Liver (tissue), 9 donors: Measurements from ENCODE around the gene TEX51. TPM values are rescaled to one million over a fixed set of nuclear protein-coding genes. Genes with fewer than 3 reads are reported as not detected.

ENCODE experiments used
- DNase-seq: peaks from one replicate; pipeline ENCODE4 v3.0.0-alpha.2; 2017; ENCODE audit warnings: low spot score
- H3K27ac ChIP-seq, 2 donors: one replicate each; pipeline ENCODE4 v1.7.0; 2013; ENCODE audit warnings: inconsistent platforms in 2 of 2, low read length in 2 of 2, control low read depth in 1 of 2, low read depth in 1 of 2, mild to moderate bottlenecking in 1 of 2
- H3K27me3 ChIP-seq, 4 donors: one replicate each; pipeline versions ENCODE4 v1.6.1 to v1.7.0; 2013; ENCODE audit warnings: low read length in 3 of 4, inconsistent platforms in 1 of 4, mild to moderate bottlenecking in 1 of 4, moderate library complexity in 1 of 4; ENCODE audit not compliant: control insufficient read depth in 4 of 4, insufficient read depth in 4 of 4
- H3K36me3 ChIP-seq, 4 donors: one replicate each; pipeline versions ENCODE4 v1.6.1 to v1.7.0; 2013; ENCODE audit warnings: low read length in 3 of 4, mild to moderate bottlenecking in 3 of 4, low read depth in 1 of 4, moderate library complexity in 1 of 4; ENCODE audit not compliant: control insufficient read depth in 4 of 4, insufficient read depth in 3 of 4
- H3K4me1 ChIP-seq, 4 donors: one replicate each; pipeline versions ENCODE4 v1.6.1 to v1.7.0; 2013; ENCODE audit warnings: low read length in 3 of 4, mild to moderate bottlenecking in 3 of 4, moderate library complexity in 1 of 4; ENCODE audit not compliant: control insufficient read depth in 4 of 4, insufficient read depth in 4 of 4
- H3K4me3 ChIP-seq, 3 donors: one replicate each; pipeline versions ENCODE4 v1.6.1 to v1.7.0; 2013; ENCODE audit warnings: low read length in 3 of 3, control low read depth in 1 of 3, low read depth in 1 of 3, mild to moderate bottlenecking in 1 of 3
- H3K9ac ChIP-seq, 2 donors: one replicate each; pipeline ENCODE4 v1.7.0; 2013; ENCODE audit warnings: low read length in 2 of 2, mild to moderate bottlenecking in 2 of 2, moderate library complexity in 2 of 2, control low read depth in 1 of 2, low read depth in 1 of 2
- H3K9me3 ChIP-seq, 4 donors: one replicate each; pipeline versions ENCODE4 v1.6.1 to v1.7.0; 2013; ENCODE audit warnings: low read length in 3 of 4; ENCODE audit not compliant: control insufficient read depth in 4 of 4
- EGR1 ChIP-seq, 2 donors: IDR thresholded peaks; 2 replicates each; pipeline ENCODE4 v1.6.1; 2016 to 2018; ENCODE audit warnings: antibody characterized with exemption in 2 of 2, low read depth in 2 of 2
- FOXA1 ChIP-seq: IDR thresholded peaks from 2 replicates; pipeline ENCODE4 v1.6.1; 2016; ENCODE audit warnings: antibody characterized with exemption
- FOXA2 ChIP-seq: IDR thresholded peaks from 2 replicates; pipeline ENCODE4 v1.6.1; 2016; ENCODE audit warnings: antibody characterized with exemption
- GABPA ChIP-seq, 2 donors: IDR thresholded peaks in 1 of 2; conservative IDR thresholded peaks in 1 of 2; 2 replicates each; pipeline ENCODE4 v1.6.1; 2016; ENCODE audit warnings: antibody characterized with exemption in 2 of 2, mild to moderate bottlenecking in 1 of 2, moderate library complexity in 1 of 2
- HNF4A ChIP-seq, 2 donors: conservative IDR thresholded peaks; 2 replicates each; pipeline ENCODE4 v1.6.1; 2016; ENCODE audit warnings: antibody characterized with exemption in 2 of 2, mild to moderate bottlenecking in 2 of 2
- HNF4G ChIP-seq: IDR thresholded peaks from 2 replicates; pipeline ENCODE4 v1.6.1; 2016; ENCODE audit warnings: antibody characterized with exemption
- JUND ChIP-seq, 2 donors: IDR thresholded peaks; 2 replicates each; pipeline ENCODE4 v1.6.1; 2016; ENCODE audit warnings: antibody characterized with exemption in 2 of 2
- NR2F2 ChIP-seq: IDR thresholded peaks from 2 replicates; pipeline ENCODE4 v1.6.1; 2016; ENCODE audit warnings: antibody characterized with exemption
- RAD21 ChIP-seq, 2 donors: IDR thresholded peaks; 2 replicates each; pipeline ENCODE4 v1.6.1; 2016; ENCODE audit warnings: antibody characterized with exemption in 2 of 2, mild to moderate bottlenecking in 2 of 2
- RXRA ChIP-seq, 2 donors: IDR thresholded peaks; 2 replicates each; pipeline ENCODE4 v1.6.1; 2017 to 2018; ENCODE audit warnings: antibody characterized with exemption in 2 of 2, mild to moderate bottlenecking in 1 of 2
- SP1 ChIP-seq: IDR thresholded peaks from 2 replicates; pipeline ENCODE4 v1.6.1; 2018; ENCODE audit warnings: antibody characterized with exemption, mild to moderate bottlenecking
- TAF1 ChIP-seq: conservative IDR thresholded peaks from 2 replicates; pipeline ENCODE4 v1.6.1; 2016; ENCODE audit warnings: antibody characterized with exemption, mild to moderate bottlenecking
- YY1 ChIP-seq: IDR thresholded peaks from 2 replicates; pipeline ENCODE4 v1.6.1; 2016; ENCODE audit warnings: antibody characterized with exemption, mild to moderate bottlenecking
- WGBS: extraction: QIAGEN DNeasy Blood & Tissue Kit; methylation state at CpG from one replicate; pipeline ENCODE4 v1.1.7; 2013; 5-methylcytosine and 5-hydroxymethylcytosine counted together
- polyA plus RNA-seq, 2 donors: library from polyadenylated mRNA; stranded (reverse) in 1 of 2; unstranded in 1 of 2; fragments of 200-250 nt in 1 of 2; fragments of >200 nt in 1 of 2; fragmentation: Nextera tagmentation in 1 of 2; extraction: Ambion mirVana in 1 of 2; gene quantifications; one replicate each; pipeline versions ENCODE4 v1.2.1 to v1.2.3, GENCODE V29; 2013 to 2015
- total RNA-seq, 2 donors: library from RNA; depleted of rRNA; stranded (reverse); fragments of >200 nt; gene quantifications; one replicate each; pipeline ENCODE4 v1.2.3, GENCODE V29; 2014
- TF ChIP-seq, protein P1 (sequence below): IDR thresholded peaks from 2 replicates; pipeline ENCODE4 v1.6.1; 2016; ENCODE audit warnings: antibody characterized with exemption
- TF ChIP-seq, protein P2 (sequence below): IDR thresholded peaks from 2 replicates; pipeline ENCODE4 v1.6.1; 2016; ENCODE audit warnings: antibody characterized with exemption
- TF ChIP-seq, protein P3 (sequence below): IDR thresholded peaks from 2 replicates; pipeline ENCODE4 v1.6.1; 2016; ENCODE audit warnings: antibody characterized with exemption
- TF ChIP-seq, protein P4 (sequence below): IDR thresholded peaks from 2 replicates; pipeline ENCODE4 v1.6.1; 2016; ENCODE audit warnings: antibody characterized with exemption, mild to moderate bottlenecking
- TF ChIP-seq, protein P5 (sequence below): fragments of 150-350 bp; IDR thresholded peaks from 2 replicates; pipeline ENCODE4 v1.5.1; 2017; ENCODE audit warnings: improper control_type of control experiment, low read depth, low read length; ENCODE audit not compliant: missing input control
- donor health status: healthy.
- donor health status: healthy.
- donor health status: healthy.
- donor health status: healthy.
- donor health status: healthy.

Gene TEX51
- total and polyA plus RNA-seq, 4 donors = not detected

DNA sequence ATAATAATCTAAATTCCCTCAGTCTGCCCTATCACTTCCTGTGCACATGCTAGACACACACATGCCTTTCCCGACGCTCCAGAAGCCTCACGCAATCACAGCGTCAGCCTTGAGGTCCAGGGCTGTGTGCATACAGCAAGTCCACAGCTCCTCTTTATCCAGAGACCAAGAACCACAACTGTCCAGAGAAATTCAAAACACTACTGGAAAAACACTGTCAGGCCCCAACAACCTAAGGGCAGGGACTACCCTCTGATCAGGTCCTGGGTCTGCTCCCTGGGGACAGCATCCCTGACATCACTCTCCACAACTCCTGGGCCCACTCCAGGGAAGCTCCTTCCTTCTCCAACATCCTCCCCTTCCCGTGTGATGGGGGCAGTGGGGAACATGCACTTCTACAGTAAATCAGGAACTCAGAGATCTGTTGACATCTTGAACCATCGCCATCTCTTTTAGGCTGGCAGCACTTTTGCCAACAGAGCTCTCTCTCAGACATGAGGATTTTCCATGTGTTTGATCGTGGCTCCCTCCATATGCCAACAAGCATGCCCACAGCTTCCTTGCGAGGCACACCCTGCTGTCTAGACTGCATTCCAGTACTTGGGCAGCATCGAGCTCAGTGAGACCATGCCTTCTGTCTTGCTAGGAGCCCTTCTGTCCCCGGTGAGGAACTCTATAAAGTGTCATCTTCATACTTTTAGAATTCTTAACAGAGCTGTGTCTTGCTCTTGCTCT lies 15.4 kb downstream of the TEX51 start:
- Histone ChIP-seq H3K36me3 (no peaks in the 10 kb centered on the region), H3K4me1 (no peaks in the 10 kb centered on the region), H3K9ac (no peak overlapping the region), H3K27ac (no peak overlapping the region), H3K27me3 (no peaks in the 10 kb centered on the region), H3K9me3 (no peaks in the 10 kb centered on the region), H3K4me3 (no peak overlapping the region)
- no peak for DNase-seq
- TF ChIP-seq HNF4A (conservative IDR thresholded peaks at IDR 0.05) = no peak
- TF ChIP-seq HNF4G = no peak
- TF ChIP-seq TAF1 = no peak
- no peak for TF ChIP-seq FOXA1
- no peak for TF ChIP-seq FOXA2
- TF ChIP-seq, protein P1, sequence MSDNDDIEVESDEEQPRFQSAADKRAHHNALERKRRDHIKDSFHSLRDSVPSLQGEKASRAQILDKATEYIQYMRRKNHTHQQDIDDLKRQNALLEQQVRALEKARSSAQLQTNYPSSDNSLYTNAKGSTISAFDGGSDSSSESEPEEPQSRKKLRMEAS = no peak
- TF ChIP-seq, protein P2, sequence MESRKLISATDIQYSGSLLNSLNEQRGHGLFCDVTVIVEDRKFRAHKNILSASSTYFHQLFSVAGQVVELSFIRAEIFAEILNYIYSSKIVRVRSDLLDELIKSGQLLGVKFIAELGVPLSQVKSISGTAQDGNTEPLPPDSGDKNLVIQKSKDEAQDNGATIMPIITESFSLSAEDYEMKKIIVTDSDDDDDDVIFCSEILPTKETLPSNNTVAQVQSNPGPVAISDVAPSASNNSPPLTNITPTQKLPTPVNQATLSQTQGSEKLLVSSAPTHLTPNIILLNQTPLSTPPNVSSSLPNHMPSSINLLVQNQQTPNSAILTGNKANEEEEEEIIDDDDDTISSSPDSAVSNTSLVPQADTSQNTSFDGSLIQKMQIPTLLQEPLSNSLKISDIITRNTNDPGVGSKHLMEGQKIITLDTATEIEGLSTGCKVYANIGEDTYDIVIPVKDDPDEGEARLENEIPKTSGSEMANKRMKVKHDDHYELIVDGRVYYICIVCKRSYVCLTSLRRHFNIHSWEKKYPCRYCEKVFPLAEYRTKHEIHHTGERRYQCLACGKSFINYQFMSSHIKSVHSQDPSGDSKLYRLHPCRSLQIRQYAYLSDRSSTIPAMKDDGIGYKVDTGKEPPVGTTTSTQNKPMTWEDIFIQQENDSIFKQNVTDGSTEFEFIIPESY = no peak
- TF ChIP-seq JUND (IDR thresholded peaks at IDR 0.05) = no peak
- TF ChIP-seq RAD21 (IDR thresholded peaks at IDR 0.05) = no peak
- no peak for TF ChIP-seq GABPA (IDR thresholded peaks at IDR 0.05 in 1 of 2, conservative IDR thresholded peaks at IDR 0.05 in 1 of 2)
- TF ChIP-seq, protein P3, sequence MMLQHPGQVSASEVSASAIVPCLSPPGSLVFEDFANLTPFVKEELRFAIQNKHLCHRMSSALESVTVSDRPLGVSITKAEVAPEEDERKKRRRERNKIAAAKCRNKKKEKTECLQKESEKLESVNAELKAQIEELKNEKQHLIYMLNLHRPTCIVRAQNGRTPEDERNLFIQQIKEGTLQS = no peak
- TF ChIP-seq, protein P4, sequence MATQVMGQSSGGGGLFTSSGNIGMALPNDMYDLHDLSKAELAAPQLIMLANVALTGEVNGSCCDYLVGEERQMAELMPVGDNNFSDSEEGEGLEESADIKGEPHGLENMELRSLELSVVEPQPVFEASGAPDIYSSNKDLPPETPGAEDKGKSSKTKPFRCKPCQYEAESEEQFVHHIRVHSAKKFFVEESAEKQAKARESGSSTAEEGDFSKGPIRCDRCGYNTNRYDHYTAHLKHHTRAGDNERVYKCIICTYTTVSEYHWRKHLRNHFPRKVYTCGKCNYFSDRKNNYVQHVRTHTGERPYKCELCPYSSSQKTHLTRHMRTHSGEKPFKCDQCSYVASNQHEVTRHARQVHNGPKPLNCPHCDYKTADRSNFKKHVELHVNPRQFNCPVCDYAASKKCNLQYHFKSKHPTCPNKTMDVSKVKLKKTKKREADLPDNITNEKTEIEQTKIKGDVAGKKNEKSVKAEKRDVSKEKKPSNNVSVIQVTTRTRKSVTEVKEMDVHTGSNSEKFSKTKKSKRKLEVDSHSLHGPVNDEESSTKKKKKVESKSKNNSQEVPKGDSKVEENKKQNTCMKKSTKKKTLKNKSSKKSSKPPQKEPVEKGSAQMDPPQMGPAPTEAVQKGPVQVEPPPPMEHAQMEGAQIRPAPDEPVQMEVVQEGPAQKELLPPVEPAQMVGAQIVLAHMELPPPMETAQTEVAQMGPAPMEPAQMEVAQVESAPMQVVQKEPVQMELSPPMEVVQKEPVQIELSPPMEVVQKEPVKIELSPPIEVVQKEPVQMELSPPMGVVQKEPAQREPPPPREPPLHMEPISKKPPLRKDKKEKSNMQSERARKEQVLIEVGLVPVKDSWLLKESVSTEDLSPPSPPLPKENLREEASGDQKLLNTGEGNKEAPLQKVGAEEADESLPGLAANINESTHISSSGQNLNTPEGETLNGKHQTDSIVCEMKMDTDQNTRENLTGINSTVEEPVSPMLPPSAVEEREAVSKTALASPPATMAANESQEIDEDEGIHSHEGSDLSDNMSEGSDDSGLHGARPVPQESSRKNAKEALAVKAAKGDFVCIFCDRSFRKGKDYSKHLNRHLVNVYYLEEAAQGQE = no peak
- no peak for TF ChIP-seq EGR1 (IDR thresholded peaks at IDR 0.05; ENCODE audit: low read depth in 2 of 2)
- no peak for TF ChIP-seq NR2F2
- no peak for TF ChIP-seq SP1
- TF ChIP-seq RXRA (IDR thresholded peaks at IDR 0.05) = no peak
- TF ChIP-seq, protein P5, sequence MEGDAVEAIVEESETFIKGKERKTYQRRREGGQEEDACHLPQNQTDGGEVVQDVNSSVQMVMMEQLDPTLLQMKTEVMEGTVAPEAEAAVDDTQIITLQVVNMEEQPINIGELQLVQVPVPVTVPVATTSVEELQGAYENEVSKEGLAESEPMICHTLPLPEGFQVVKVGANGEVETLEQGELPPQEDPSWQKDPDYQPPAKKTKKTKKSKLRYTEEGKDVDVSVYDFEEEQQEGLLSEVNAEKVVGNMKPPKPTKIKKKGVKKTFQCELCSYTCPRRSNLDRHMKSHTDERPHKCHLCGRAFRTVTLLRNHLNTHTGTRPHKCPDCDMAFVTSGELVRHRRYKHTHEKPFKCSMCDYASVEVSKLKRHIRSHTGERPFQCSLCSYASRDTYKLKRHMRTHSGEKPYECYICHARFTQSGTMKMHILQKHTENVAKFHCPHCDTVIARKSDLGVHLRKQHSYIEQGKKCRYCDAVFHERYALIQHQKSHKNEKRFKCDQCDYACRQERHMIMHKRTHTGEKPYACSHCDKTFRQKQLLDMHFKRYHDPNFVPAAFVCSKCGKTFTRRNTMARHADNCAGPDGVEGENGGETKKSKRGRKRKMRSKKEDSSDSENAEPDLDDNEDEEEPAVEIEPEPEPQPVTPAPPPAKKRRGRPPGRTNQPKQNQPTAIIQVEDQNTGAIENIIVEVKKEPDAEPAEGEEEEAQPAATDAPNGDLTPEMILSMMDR = no peak
- TF ChIP-seq YY1 = no peak
- 85% methylated on average over 10 of the region's 10 CpGs for WGBS
